GM19372 (cell line): ENCODE data around the gene DERL2.

Source experiments
- ATAC-seq: cut with Tn5 transposase; IDR thresholded peaks from one replicate; pipeline ENCODE4 v1.9.1; 2021; ENCODE audit warnings: mild to moderate bottlenecking, low read depth, moderate library complexity; ENCODE audit not compliant: unreplicated experiment

The DERL2 gene

DNA sequence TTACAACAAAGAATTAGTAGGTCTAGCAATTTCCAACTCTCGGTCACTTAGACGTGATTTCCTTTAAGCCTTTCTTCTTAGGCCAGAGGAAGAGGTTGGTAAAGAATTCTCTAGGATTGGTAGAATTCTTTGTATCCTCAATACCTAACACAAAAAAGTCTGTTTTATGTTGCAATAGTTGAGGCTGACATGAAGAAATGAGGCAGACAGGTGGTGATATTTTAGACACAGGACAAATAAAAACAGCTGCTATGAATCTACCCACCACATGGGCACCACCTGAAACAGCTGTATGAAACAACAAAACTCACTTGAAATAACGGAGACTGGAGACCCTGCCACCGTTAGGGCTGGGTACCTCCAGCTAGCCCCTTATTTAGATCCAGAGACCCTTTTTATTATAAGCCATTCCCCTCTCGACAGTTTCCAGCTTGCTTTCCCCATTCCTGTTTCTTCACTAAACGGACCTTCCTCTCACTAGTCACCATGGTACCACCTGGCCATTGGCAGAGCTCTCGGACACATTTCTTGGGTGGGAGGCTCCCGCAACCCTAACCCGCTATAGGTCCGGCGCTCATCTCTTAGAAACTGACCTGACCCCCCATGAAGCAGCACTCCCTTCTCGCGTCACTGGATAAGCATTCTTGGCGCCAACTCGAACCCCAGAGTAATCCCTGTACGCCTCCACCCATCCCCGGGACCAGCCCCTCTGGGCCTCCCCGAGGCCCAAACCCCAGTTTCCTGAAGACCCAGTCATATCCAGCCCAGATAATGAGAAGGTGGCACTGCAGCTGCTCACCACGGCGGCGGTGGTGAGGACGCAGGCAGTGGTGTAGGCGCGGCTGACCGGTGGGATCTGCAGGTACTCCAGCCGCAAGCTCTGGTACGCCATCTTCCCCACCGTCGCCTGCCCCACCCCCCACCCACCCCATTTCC lies at the start of gene DERL2:
Gene DERL2 (minus strand): TSS at position 909 of the 936 bp plus-strand sequence. CDS start 17 bp downstream, at position 892.
- no peak for ATAC-seq

DNA sequence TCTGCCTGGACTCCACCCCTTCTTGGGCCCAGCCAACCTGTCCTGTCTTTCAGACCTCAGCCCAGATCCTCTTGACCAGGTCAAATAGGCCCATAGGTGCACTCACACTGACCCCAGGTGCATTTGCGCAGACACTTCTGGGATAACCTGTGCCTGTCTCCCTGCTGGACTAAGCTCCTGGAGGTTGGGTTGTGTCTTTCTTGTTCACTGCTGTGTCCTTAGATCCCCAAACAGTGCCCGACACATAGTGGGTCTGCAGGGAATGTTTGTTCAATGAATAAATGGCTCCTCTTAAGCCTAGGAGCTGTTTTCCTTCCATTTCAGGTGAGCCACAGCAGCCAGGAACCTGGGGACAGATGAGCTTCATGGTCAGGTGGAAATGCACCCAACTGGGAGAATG lies 49.5 kb upstream of the DERL2 start:
- no peak for ATAC-seq

DNA sequence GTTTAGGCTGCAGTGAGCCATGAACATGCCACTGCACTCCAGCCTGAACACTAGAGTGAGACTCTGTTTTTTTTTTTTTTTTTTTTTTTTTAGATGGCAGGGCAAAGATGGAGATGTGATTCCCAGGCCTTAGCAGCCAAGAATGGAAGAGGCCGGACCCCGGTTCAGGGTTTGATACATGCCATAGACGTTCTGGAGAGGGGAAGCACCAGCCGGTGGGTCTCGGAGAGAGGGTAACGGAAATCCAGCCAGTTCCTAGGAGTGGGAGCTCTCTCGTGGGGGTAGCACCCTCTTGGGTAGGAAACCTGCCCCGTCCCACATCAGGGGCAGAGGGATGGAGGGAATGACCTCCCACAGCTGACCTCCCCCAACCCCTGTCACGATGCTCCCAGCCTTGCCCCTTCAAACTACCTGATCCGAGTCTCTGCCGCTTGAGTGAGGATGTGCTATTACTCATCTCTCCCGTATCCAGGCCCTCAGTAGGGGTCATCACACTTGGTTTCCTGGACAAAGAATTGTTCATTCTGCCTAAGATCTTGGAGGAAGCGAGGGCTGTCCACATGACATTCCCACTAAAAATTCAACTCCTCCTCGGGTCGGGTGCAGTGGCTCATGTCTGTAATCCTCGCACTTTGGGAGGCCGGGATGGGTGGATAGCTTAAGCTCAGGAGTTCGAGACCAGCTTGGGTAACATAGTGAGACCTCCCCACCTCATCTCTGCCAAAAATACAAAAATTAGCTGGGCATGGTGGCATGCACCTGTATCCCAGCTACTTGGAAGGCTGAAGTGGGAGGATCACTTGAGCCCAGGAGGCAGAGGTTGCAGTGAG lies 47.7 kb upstream of the DERL2 start:
- no peak for ATAC-seq

DNA sequence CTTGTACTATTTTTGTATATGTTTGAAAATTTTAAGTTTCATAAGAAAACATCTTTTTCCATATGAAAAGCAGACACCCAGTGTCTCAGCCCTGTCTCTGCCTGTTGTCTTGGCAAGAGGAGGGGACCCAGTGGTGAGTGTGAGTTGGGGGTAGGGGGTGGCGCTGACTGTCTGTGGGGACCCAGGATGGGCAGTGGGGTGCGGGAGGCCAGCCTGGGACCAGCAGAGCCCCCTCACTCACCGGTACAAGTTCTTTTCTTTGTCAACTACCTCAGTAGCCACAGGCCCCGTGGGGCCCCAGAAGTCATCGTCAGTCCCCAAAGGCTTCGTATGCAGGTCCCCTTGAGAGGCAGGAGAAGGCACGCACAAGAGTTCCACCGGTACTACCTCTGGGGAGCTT lies 46.6 kb upstream of the DERL2 start:
- no peak for ATAC-seq

DNA sequence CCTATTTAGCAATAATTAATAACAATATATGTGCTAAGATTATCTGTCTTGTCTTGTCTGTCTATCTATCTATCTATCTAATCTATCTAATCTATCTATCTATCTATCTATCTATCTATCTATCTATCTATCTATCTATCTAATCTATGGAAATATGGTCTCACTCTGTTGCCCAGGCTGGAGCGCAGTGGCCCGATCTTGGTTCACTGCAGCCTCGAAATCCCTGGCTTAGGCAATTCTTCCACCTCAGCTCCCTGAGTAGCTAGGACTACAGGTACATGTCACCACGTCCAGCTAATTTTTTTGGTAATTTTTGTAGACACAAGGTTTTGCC lies 45.1 kb upstream of the DERL2 start:
- ATAC-seq = no peak

DNA sequence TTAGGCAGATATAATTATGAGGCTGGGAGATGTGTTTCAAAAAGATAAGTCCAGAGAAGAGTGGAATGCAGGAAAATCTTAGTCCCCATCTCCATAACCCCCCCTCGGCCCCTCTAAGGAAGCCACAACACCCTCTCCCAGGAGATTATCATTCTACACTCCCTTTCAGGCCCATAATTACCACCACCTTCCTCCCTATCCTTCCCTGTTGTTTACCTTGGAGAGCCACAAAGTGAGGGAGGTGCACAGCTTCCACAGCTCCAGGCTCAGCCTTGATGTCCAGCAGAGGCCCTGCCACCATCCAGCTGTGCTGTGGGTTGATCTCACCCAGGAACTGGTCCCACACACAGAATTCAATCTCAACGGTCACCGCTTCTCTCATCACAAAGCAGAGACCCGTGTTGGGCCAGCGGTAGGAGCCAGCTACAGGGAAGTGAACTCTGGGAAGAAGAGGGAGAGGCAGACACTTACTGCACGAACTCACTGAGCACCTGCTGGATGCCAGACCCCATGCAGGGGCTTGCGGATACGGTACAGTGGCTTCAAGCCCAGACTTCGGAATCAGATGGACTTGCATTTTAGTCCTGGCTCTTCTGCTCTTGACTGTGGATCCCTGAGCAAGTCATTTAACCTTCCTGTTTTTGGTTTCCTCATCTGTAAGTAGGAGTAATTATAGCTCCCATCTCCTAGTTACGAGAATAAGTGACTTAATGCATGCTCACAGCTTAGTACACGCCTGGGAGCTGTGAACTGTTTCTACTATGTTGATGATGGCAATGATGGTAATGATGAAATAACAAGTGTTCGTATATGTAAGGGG lies 44.5 kb upstream of the DERL2 start:
- ATAC-seq = no peak

DNA sequence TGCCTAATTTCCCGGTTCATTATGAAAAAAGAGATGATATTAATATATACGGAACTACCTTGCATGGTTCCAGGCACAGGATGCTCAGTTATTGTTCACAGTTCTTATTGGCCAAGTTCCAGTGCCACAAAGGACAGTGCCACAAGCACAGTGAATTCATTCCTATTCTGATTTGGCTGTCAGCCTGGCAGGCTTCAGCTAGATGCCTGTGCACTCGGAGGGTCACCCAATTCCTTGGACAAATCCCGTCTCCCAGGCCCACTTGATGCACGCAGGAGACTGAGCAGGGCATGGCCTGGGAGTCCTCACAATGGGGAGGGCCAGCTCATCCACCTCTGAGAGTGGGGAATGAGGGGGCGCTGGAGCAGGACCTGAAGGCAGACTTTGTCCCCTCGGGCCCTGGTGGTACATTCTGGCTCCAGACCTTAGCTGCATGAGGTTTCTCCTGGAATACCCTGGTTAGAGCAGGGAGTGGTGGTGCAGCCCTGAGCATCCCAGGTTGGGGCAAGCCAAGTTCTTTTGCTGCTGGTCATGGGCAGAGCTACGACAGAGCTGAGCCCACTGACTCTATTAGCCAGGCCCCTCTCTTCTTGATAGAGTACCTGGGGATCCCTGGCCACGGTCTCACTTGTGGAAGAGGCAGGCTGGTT lies 41.7 kb upstream of the DERL2 start:
- ATAC-seq = no peak

DNA sequence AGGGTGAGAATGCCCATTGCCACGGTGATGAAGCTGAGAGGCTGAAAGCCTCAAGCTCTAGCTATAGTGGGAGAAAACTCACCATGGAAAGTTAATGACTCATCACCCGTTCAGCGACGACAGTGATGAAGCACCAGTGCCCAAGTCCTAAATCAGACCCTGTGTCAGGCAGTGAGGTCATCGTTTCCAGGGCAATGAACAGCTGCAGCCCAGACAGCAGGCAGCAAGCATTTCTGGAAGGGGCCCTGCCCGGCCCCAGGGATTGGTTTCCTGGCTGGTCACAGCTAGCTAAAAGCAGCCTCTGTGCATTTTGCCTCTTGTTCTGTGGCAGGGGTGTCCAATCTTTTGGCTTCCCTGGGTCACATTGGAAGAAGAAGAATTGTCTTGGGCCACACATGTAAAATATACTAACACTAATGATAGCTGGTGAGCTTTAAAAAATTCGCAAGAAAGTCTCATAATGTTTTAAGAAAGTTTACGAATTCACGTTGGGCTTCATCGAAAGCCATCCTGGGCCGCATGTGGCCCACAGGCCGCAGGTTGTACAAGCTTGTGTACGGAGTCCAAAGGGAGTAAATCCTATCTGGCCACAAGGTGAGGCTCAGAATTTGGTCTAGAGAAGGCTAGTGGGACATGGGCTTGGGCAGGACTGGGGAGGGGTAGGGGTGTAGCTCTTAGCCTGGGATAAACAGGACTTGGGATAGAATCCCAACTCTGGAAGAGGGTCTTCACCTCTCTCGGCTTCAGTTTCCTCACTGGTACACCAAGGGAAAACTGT lies 41.0 kb upstream of the DERL2 start:
- no peak for ATAC-seq

DNA sequence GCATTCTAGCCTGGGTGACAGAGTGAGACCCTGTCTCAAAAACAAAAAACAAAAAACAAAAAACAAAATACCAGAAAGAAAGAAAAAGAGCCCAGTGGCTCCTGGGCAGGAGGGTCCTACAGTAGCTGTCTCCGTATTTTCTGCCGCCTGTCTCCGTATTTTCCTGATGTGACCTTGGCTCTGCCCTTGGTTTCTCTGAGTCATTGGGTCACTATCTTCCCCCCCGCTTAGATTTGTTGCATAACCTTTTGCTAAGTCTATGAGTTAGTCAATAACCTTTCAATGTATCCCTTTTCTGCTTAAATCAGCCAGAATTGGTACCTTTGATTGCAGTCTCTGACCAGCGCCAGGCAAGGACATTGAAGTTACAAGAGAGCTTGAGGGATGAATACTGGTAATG lies 37.3 kb upstream of the DERL2 start:
- ATAC-seq = no peak

DNA sequence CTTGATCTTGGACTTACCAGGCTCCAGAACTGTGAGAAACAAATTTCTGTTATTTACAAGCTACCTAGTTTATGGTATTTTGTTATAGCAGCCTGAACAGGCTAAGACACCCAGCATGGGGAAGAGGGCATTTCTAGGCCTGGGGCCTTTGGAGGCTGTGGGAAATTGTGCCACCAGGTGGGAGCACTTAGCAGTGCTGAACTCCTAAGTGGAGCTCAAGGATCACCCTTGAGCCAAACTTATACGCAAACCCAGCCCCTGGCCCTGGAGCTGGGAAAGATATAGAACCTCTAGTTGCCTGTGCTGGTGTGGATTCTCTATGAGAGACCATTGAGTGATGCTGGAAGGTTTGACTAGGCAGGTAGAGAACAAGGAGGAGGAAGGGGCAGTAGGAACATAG lies 36.5 kb upstream of the DERL2 start:
- ATAC-seq = no peak

DNA sequence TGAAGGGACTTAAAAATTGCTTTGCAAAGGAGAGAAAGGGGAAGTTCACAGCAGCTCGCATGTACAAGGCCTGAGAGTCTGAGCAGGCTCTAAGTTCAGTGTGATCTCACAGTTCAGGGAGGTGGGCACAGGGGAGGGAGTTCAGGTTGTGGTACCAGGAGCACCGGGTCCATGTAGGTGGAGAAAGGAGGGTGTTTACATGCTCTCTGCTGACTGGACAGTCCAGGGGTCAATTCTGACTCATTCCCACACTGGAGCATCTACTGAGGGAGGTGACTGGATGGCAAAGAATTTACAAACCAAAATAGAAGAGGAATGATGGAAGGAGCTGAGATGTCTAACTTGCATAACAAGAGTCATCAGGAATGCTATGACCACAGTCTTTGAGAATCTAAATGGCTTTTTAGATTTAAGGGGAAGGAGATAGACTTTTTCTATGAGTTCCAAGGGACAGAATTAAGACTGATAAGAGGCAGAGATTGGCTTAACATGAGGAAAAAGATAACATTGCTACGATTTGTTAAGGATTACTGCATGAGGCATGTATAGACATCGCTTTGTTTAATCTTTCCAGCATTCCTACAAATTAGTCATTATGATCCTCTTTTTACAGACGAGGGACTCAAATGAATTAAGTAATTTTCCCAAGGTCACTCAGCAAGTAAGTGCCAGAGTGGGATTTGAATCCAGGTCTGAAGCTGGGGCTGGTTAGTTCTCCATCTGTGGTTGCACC lies 30.2 kb upstream of the DERL2 start:
- ATAC-seq = no peak

DNA sequence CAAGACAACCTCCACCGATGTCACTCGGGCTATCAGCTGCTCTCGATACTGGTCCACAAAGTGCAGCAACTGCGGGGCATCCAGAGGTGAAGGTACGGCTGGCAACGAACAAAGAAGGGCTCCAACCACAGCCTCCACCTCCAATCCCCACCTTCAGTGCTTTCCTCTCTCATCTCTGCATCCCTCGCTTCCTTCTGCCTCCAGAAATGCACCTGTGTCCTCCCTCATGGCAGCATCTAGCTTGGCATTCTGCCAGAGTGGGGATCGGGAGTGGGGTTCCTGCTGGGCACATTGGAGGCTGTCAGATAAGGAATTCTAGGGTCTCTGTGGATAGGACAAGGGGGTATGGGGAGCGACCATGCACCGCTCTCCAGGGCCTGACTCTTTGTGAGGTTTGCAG lies 29.0 kb upstream of the DERL2 start:
- no peak for ATAC-seq

DNA sequence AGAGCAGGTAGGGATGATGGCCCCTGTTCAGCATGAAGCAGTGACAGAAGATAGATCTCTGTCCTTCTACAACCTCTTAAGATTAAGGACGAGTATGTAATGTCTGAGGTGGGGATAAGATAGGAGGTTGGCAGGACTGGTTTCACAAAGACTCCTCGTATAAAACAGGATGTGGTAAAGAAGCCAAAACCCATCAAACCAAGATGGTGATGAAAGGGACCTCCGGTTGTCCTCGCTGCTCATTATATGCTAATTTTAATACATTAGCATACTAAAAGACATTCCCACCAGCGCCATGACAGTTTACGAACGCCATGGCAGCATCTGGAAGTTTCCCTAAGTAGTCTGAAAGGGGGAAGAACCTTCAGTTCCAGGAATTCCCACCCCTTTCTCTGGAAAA lies 27.6 kb upstream of the DERL2 start:
- ATAC-seq = no peak

DNA sequence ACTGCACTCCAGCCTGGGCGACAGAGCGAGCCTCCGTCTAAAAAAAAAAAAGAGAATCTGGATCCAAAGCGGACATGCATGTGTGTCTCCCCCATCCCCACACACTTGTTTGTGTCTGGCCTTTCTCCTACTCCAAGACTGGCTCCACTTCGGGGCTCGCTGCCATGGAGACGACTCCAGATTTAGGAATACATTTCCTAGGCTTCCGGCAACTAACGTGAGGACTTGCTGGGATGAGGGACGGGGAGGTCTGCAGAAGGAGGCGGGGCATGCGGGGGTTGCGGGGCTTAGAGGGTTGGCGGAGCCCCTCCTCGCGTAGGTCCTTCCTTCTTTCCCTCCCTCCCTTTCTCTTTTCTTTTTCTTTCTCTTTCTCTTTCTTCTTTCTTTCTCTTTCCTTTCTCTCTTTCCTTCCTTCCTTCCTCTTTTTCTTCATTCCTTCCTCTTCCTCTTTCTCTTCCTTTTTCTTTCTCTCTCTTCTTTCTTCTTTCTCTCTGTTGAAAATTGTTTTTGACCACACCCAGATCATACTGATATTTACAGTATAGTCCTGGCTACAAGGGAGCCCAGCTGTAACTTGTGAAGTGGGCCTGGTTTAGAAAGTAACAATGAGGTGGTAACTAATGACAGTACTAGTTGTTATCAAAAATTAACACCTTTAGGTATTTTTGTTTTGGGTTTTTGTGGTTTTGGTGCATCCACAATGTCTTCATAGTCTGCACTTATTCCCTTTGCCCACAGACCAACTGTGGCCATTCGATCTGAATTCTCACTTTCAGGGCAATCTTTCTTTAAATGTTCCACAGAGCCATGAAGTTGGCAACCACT lies 25.6 kb upstream of the DERL2 start:
- no peak for ATAC-seq

DNA sequence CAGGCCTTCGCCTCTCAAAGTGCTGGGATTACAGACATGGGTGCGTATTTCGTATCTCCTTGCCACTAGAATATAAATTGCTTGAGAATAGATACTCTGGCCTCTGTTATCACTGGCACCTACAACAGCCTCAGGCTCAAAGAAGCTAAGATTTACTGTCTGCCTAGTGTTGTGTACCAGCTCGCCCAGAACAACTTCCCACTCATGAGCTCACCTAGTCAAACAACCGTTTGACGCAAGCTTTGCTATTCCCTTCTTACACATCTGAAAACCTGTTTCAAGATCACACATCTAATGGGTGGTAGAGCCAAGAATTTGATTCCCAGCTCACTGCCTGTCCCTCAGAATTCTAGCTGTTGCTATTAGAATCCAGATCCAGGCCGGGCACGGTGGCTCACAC lies 24.8 kb upstream of the DERL2 start:
- no peak for ATAC-seq

DNA sequence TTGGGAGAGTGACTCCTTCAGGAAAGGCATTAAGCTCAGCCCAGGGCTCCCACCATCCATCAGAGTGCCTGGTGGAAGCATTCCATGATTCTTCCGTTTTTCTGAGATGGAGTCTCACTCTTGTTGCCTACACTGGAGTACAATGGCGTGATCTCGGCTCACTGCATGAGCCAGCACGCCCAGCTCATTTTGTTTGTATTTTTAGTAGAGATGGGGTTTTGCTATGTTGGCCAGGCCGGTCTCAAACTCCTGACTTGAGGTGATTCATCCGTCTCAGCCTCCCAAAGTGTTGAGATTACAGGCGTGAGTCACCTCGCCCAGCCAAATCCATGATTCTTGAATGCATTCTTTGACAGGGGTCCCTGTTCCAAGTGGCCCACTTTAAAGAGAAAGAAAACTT lies 23.5 kb upstream of the DERL2 start:
- no peak for ATAC-seq

DNA sequence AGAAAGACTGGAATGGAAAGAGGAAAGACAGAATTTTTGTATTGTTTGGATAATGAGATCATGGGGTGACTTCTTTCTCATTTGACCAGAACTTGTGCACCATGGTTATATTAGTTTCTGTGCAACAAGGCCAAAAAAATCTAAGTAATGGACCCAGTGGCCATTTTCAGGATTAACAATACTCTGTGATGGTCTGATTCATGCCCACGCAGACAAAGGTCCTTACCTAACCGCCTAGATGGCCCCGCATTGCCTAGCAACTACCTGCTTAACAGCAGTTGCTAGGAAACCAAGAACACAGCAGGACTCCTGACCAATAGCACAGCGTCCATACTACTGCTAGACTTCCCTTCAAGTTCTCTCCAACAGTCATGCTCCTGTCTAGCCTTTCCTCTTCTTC lies 22.8 kb upstream of the DERL2 start:
- no peak for ATAC-seq

DNA sequence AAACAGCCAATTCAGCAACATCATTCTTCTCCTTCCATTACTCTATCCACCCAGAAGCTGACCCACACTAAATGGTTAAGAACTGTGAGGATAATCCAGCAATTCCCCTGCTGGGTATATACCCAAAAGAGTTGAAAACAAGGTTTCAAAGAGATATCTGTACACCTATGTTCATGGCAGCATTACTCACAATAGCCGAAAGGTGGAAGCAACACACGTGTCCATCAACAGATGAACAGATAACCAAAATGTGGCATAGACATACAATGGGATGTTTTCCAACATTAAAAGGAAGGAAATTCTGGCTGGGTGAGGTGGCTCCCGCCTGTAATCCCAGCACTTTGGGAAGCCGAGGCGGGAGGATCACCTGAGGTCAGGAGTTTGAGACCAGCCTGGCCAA lies 20.3 kb upstream of the DERL2 start:
- no peak for ATAC-seq
